ENCODE measurements around the gene HDDC3. TPM values are rescaled to one million over a fixed set of nuclear protein-coding genes. Genes with fewer than 3 reads are reported as not detected.

The HDDC3 gene
- polyA plus RNA-seq, 1 of the 3 experiments (the other 2 are of a cell fraction), result 25.8 TPM

GRCh38 chr15:90907838-90908507 is 24.4 kb downstream of the HDDC3 start:
- Histone ChIP-seq H3K27me3 (ENCODE audit: insufficient read depth) (no peaks in the 10 kb centered on the region), H3K9me2 (no peaks in the 10 kb centered on the region), H3F3A (replicated peaks; ENCODE audit: insufficient read depth) (no peaks in the 10 kb centered on the region), H3K4me2 (no peak overlapping the region), H3K9me3 (no peaks in the 10 kb centered on the region), H3K79me2 (ENCODE audit: insufficient read depth) (no peaks in the 10 kb centered on the region), H2AFZ (ENCODE audit: low read depth) (no peak overlapping the region), H3K4me1 (ENCODE audit: control insufficient read depth in 1 of 2, insufficient read depth in 2 of 2, low read depth in 1 of 2, low read length in 1 of 2) (peaks cover 3 to 7% of the 10 kb centered on the region in 2 experiments; a peak in 2 of 4 replicates), H4K20me1 (ENCODE audit: insufficient read depth) (no peaks in the 10 kb centered on the region), H3K27ac (ENCODE audit: low read depth in 2 of 2, low read length in 1 of 2) (no peak overlapping the region), H3K4me3 (ENCODE audit: low read depth in 2 of 2, low read length in 1 of 2) (no peak overlapping the region), H3K9ac (no peak overlapping the region), H3K36me3 (replicated peaks in 1 of 2; ENCODE audit: control insufficient read depth in 1 of 2, insufficient read depth in 2 of 2, low read length in 1 of 2) (peaks cover 0 to 59% of the 10 kb centered on the region in 2 experiments)
- TF ChIP-seq SIN3A (IDR thresholded peaks at IDR 0.05; ENCODE audit: borderline replicate concordance, low read depth, low read length), result no peak
- no peak for TF ChIP-seq FOXJ3 (CRISPR knock-in tag; IDR thresholded peaks at IDR 0.05)
- no peak for TF ChIP-seq RAD21 (IDR thresholded peaks at IDR 0.05; ENCODE audit: low read length)
- no peak for TF ChIP-seq RXRA (IDR thresholded peaks at IDR 0.05; ENCODE audit: borderline replicate concordance, low read depth)
- no peak for TF ChIP-seq PBX3 (IDR thresholded peaks at IDR 0.05)
- no peak for TF ChIP-seq GATA2 (CRISPR knock-in tag; IDR thresholded peaks at IDR 0.05)
- TF ChIP-seq NFIC (IDR thresholded peaks at IDR 0.05; ENCODE audit: borderline replicate concordance), result no peak
- no peak for TF ChIP-seq REST (IDR thresholded peaks at IDR 0.05; ENCODE audit: low read depth, low read length)
- no peak for TF ChIP-seq SMC3 (IDR thresholded peaks at IDR 0.05; ENCODE audit: low read depth, low read length)
- no peak for TF ChIP-seq TEAD4 (IDR thresholded peaks at IDR 0.05; ENCODE audit: borderline replicate concordance, insufficient read depth)
- TF ChIP-seq EZH2phosphoT487 (IDR thresholded peaks at IDR 0.05; ENCODE audit: borderline replicate concordance, low read depth), result no peak
- no peak for TF ChIP-seq RCOR1 (IDR thresholded peaks at IDR 0.05; ENCODE audit: low read length)
- no peak for TF ChIP-seq ELF1 (IDR thresholded peaks at IDR 0.05)
- no peak for TF ChIP-seq NRF1 (IDR thresholded peaks at IDR 0.05; ENCODE audit: low read depth, low read length)
- no peak for TF ChIP-seq YY1 (IDR thresholded peaks at IDR 0.05; ENCODE audit: low read depth)
- TF ChIP-seq MAX (IDR thresholded peaks at IDR 0.05; ENCODE audit: low read depth), result no peak
- TF ChIP-seq MEF2A (IDR thresholded peaks at IDR 0.05; ENCODE audit: borderline replicate concordance, low read depth), result no peak
- TF ChIP-seq ZBTB33 (IDR thresholded peaks at IDR 0.05; ENCODE audit: borderline replicate concordance, low read depth), result no peak
- DNase-seq, result no peak
- ChIA-PET CTCF (no interaction called here), POLR2A (no interaction called here)
- WGBS (ENCODE audit: low lambda C conversion rate), result 95% methylated on average over 9 of the region's 9 CpGs

Data from SK-N-SH (cell line).